ENCODE data around the gene CFAP141.

The CFAP141 gene

GRCh38 chr1:154206196-154206595 is at the start of gene CFAP141:
Gene CFAP141, minus strand, starts transcription at chr1:154206333. Its CDS starts 26 bp downstream, at chr1:154206307.
- TF ChIP-seq CTCF (IDR thresholded peaks at IDR 0.05; ENCODE audit: low read depth, low read length) = no peak
- DNase-seq (ENCODE audit: extremely low read depth, low read depth) = no peak

GRCh38 chr1:154253671-154254070 is 47.5 kb upstream of the CFAP141 start:
- no peak for DNase-seq (ENCODE audit: extremely low read depth, low read depth)
- no peak for TF ChIP-seq CTCF (IDR thresholded peaks at IDR 0.05; ENCODE audit: low read depth, low read length)

- no peak for TF ChIP-seq CTCF (IDR thresholded peaks at IDR 0.05; ENCODE audit: low read depth, low read length)
- DNase-seq (ENCODE audit: extremely low read depth, low read depth) = no peak
These were observed 35.7 kb upstream of the CFAP141 start for GRCh38 chr1:154241703-154242351.

GRCh38 chr1:154240294-154240833 is 34.2 kb upstream of the CFAP141 start:
- no peak for DNase-seq (ENCODE audit: extremely low read depth, low read depth)
- no peak for TF ChIP-seq CTCF (IDR thresholded peaks at IDR 0.05; ENCODE audit: low read depth, low read length)

- DNase-seq (ENCODE audit: extremely low read depth, low read depth) = no peak
- no peak for TF ChIP-seq CTCF (IDR thresholded peaks at IDR 0.05; ENCODE audit: low read depth, low read length)
These were observed 33.4 kb upstream of the CFAP141 start for GRCh38 chr1:154239491-154239890.

GRCh38 chr1:154237880-154238506 is 31.9 kb upstream of the CFAP141 start:
- no peak for TF ChIP-seq CTCF (IDR thresholded peaks at IDR 0.05; ENCODE audit: low read depth, low read length)
- DNase-seq (ENCODE audit: extremely low read depth, low read depth) = no peak

GRCh38 chr1:154237435-154237834 is 31.3 kb upstream of the CFAP141 start:
- TF ChIP-seq CTCF (IDR thresholded peaks at IDR 0.05; ENCODE audit: low read depth, low read length) = no peak
- DNase-seq (ENCODE audit: extremely low read depth, low read depth) = no peak
